GM18951 (cell line): ENCODE data around the gene SUPT5H.

Source experiments
- POLR2A ChIP-seq: IDR thresholded peaks from 4 replicates; pipeline ENCODE4 v1.6.1; 2011; ENCODE audit warnings: mild to moderate bottlenecking; ENCODE audit not compliant: insufficient read length, insufficient read depth; ENCODE audit errors: extremely low read depth
- in situ Hi-C: fragments of 300-500 bp; cut with MboI; formaldehyde crosslinking; loops from one replicate; pipeline ENCODE4 v1.12.0; 2022; ENCODE audit warnings: low sequenced_read_pairs, mixed read lengths, inconsistent platforms; ENCODE audit not compliant: unreplicated experiment

The SUPT5H gene

GRCh38 chr19:39507715-39508364, 62.5 kb downstream of the SUPT5H start:
- in situ Hi-C loops, result no loop called here
- no peak for TF ChIP-seq POLR2A

- in situ Hi-C loops, result no loop called here
- no peak for TF ChIP-seq POLR2A
Observed at GRCh38 chr19:39508629-39509028, 63.2 kb downstream of the SUPT5H start.

GRCh38 chr19:39509233-39509632, 63.9 kb downstream of the SUPT5H start:
- in situ Hi-C loops, result no loop called here
- TF ChIP-seq POLR2A, result no peak

- TF ChIP-seq POLR2A, result no peak
- in situ Hi-C loops, result no loop called here
Observed at GRCh38 chr19:39512988-39513387, 67.6 kb downstream of the SUPT5H start.

GRCh38 chr19:39514840-39515550, 69.6 kb downstream of the SUPT5H start, which contains the start of gene SELENOV:
Gene SELENOV, plus strand, starts transcription at chr19:39515139. Its CDS starts 74 bp downstream, at chr19:39515213.
- in situ Hi-C loops, result no loop called here
- no peak for TF ChIP-seq POLR2A

- in situ Hi-C loops, result no loop called here
- no peak for TF ChIP-seq POLR2A
Observed at GRCh38 chr19:39515551-39516191, 70.3 kb downstream of the SUPT5H start.

- in situ Hi-C loops, result no loop called here
- TF ChIP-seq POLR2A, result no peak
Observed at GRCh38 chr19:39516270-39516669, 70.9 kb downstream of the SUPT5H start.

GRCh38 chr19:39517432-39517831, 72.0 kb downstream of the SUPT5H start:
- no peak for TF ChIP-seq POLR2A
- in situ Hi-C loops, result no loop called here

- no peak for TF ChIP-seq POLR2A
- in situ Hi-C loops, result no loop called here
Observed at GRCh38 chr19:39518458-39518857, 73.1 kb downstream of the SUPT5H start.

- TF ChIP-seq POLR2A, result no peak
- in situ Hi-C loops, result no loop called here
Observed at GRCh38 chr19:39518975-39519374, 73.6 kb downstream of the SUPT5H start.

GRCh38 chr19:39520541-39521484, 75.4 kb downstream of the SUPT5H start:
- TF ChIP-seq POLR2A, result no peak
- in situ Hi-C loops, result no loop called here

- no peak for TF ChIP-seq POLR2A
- in situ Hi-C loops, result no loop called here
Observed at GRCh38 chr19:39524495-39524894, 79.1 kb downstream of the SUPT5H start.

- TF ChIP-seq POLR2A, result no peak
- in situ Hi-C loops, result no loop called here
Observed at GRCh38 chr19:39525205-39525604, 79.8 kb downstream of the SUPT5H start.
